NB4 (cell line): ENCODE measurements around the gene SHROOM2.

Experiments
- DNase-seq: peaks from one replicate; pipeline ENCODE4 v3.0.0; 2010; ENCODE audit warnings: low read depth
- H3K4me3 ChIP-seq: one replicate; pipeline ENCODE4 v1.5.1; 2011; ENCODE audit warnings: mild to moderate bottlenecking, low read depth, low read length, moderate library complexity
- MYC ChIP-seq: IDR thresholded peaks from 2 replicates; pipeline ENCODE4 v1.6.1; 2011; ENCODE audit warnings: low read depth, low read length
- POLR2A ChIP-seq: IDR thresholded peaks from 2 replicates; pipeline ENCODE4 v1.6.1; 2011; ENCODE audit warnings: mild to moderate bottlenecking; ENCODE audit not compliant: insufficient read length; ENCODE audit errors: extremely low read depth
- TF ChIP-seq, protein P1 (sequence below): IDR thresholded peaks from 2 replicates; pipeline ENCODE4 v1.6.1; 2011; ENCODE audit warnings: low read depth, low read length
- TF ChIP-seq, protein P2 (sequence below): IDR thresholded peaks from one replicate; pipeline ENCODE4 v1.5.1; 2012; ENCODE audit warnings: low read depth, low read length

The SHROOM2 gene

DNA sequence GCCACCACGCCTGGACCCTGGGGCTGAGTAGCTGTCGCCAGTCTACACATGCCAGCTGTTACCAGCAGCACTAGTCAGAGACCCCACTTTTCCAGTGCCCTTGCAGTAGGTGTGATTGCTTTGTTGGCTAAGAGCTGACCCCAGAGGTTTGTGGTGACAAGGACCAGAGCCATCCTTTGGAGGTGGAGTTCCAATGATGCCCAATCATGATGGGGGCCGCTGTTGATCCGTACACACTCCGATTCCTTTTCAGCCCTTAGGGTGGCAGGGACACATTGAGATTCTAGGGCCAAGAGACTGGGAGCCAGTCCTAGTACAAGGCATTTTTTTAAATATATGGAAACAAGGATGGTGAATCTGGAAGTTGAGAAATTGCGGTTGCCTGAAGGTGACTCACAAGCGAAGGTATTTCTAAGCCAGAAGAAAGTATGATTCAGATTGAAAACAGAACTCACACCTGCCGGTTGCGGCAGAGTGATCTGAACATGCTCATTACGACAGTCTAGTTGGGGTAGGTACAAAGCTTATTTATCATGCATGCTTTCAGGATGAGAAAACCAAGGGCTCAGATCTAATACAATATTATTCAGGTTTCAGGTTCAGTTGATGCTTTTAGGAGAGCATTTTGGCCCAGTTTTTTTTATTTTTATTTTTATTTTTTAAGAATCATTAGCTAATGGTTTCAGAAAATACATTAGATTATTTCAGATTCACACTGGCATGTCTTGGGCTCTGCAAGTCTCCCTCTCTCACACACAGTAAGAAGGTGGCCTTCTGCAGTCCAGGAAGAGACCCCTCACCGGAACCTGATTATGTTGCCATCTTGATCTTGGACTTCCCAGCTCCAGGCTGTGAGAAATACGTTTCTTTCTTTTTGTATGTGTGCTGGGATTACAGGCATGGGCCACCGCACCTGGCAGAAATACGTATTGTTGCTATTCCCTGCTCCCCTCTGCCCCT, 43.4 kb downstream of the SHROOM2 start:
- H3K4me3 ChIP-seq = no peak overlapping the region
- TF ChIP-seq POLR2A = no peak
- TF ChIP-seq, protein P1, sequence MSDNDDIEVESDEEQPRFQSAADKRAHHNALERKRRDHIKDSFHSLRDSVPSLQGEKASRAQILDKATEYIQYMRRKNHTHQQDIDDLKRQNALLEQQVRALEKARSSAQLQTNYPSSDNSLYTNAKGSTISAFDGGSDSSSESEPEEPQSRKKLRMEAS = no peak
- TF ChIP-seq, protein P2, sequence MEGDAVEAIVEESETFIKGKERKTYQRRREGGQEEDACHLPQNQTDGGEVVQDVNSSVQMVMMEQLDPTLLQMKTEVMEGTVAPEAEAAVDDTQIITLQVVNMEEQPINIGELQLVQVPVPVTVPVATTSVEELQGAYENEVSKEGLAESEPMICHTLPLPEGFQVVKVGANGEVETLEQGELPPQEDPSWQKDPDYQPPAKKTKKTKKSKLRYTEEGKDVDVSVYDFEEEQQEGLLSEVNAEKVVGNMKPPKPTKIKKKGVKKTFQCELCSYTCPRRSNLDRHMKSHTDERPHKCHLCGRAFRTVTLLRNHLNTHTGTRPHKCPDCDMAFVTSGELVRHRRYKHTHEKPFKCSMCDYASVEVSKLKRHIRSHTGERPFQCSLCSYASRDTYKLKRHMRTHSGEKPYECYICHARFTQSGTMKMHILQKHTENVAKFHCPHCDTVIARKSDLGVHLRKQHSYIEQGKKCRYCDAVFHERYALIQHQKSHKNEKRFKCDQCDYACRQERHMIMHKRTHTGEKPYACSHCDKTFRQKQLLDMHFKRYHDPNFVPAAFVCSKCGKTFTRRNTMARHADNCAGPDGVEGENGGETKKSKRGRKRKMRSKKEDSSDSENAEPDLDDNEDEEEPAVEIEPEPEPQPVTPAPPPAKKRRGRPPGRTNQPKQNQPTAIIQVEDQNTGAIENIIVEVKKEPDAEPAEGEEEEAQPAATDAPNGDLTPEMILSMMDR = no peak
- no peak for TF ChIP-seq MYC
- DNase-seq = no peak

DNA sequence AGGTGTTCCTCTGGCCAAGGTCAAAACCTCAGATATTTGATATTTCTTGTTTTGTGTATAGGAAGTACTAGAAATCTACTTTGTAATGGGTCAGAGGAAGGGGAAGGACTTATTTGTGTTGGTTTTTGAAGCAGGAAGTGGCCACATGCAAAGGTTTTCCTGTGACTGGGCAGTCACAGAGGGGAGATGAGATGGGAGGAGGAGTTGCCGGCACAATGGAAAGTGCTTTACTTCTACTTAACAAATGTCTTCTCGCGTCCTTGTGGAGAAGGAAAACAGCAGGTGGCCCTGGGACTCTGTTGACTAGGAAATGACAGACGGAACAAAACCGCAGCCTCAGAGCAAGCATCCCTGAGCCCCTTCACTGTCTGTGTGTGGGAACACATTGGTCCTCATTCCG, 46.6 kb downstream of the SHROOM2 start:
- H3K4me3 ChIP-seq = no peak overlapping the region
- TF ChIP-seq, protein P1 = no peak
- TF ChIP-seq POLR2A = no peak
- TF ChIP-seq, protein P2 = no peak
- TF ChIP-seq MYC = no peak
- peak; percentile 50 for DNase-seq

DNA sequence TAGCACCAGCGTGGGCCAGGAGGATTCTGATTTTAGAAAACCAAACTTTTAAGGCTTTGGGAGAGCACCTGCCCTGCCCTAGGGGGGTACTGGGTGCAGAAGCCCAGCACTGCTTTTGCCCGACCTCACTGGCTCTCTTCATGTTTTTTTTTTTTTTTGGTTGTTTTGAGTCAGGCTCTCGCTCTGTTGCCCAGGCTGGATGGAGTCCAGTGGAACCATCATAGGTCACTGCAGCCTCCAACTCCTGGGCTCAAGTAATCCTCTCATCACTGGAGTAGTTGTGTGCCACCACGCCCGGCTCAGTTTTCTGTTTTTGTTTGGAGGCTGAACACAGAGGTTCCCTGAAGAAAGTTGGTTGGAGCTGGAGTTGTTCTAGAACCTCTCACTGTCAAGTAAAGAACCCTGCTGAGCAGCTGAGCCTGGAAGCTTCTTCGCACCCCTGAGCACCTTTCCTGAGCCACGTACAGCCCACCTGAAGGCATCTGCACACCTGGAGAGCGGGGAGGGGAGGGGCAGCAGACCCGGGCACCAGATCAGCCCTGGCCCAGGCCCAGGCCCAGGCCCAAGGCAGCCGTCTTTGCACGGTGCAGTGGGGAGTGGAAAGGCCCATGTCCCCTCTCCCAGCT, 49.5 kb downstream of the SHROOM2 start:
- DNase-seq = no peak
- no peak overlapping the region for H3K4me3 ChIP-seq
- no peak for TF ChIP-seq POLR2A
- no peak for TF ChIP-seq MYC
- TF ChIP-seq, protein P2 = no peak
- TF ChIP-seq, protein P1 = no peak

DNA sequence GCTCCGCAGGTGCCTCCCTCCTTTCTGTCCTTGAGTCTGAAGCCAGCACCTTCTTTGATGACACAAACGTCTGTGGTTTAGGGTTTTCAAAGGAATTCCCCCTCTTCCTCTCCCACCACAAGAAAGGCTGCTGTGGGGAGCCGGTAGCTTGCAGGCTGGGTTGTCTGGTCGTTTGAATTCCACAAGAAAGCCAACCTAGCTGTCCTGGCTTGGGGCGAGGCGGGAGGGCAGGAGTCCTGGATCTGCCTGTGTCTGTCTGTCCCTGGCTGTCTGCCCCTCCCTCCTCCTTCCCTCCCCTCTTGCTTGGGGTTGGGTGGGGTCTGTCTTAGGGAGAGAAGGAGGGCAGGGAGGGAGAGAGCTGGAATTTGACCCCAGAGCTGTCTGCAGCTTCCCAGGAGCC, 56.3 kb downstream of the SHROOM2 start:
- no peak for DNase-seq

DNA sequence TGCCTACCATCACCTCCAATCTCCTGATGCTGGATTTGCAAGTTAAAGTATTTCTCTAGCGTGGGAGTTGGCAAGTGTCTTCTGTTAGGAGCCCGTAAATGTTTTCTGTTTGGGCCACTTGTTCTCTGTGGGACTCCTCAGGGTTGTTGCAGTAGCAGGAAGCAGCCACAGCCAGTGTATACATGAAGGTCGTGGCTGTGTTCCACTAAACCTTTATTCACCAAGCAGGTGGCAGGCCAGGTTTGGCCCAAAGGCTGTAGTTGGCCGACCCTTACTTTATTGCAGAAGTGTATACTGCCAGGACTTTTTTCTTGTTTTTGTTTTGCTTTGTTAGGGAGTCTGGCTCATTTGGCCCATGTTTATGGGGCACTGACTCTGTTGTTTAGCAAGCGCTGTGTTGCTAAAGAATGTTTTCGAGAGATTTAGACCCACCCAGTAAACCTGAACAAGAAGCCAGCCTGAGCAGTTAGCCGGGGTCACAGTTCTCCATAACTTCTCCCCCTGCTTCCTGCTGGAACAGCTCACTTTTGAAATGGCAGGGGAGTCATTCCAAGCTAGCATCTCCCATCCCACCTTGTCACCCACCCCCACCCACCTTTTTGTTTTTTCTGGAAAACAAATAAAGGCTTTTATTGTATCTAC, 58.8 kb downstream of the SHROOM2 start:
- TF ChIP-seq POLR2A (no peak), MYC (no peak)
- TF ChIP-seq, protein P2 = no peak
- TF ChIP-seq, protein P1 = no peak

More for the DNA sequence above, 56.3 kb downstream of the SHROOM2 start:
- H3K4me3 ChIP-seq = no peak overlapping the region
- TF ChIP-seq, protein P2 = no peak
- TF ChIP-seq POLR2A (no peak), MYC (no peak)
- TF ChIP-seq, protein P1 = no peak

More for the DNA sequence above, 58.8 kb downstream of the SHROOM2 start:
- DNase-seq = no peak
- no peak overlapping the region for H3K4me3 ChIP-seq
